ENCODE results near the gene ARHGAP18. TPM values are rescaled to one million over a fixed set of nuclear protein-coding genes. Genes with fewer than 3 reads are reported as not detected.

Gene ARHGAP18
- total and polyA plus RNA-seq, 2 of the 13 experiments (the other 11 are each of a cell fraction or from before 2014, with no cell fraction given): 58.2 to 115 TPM

DNA sequence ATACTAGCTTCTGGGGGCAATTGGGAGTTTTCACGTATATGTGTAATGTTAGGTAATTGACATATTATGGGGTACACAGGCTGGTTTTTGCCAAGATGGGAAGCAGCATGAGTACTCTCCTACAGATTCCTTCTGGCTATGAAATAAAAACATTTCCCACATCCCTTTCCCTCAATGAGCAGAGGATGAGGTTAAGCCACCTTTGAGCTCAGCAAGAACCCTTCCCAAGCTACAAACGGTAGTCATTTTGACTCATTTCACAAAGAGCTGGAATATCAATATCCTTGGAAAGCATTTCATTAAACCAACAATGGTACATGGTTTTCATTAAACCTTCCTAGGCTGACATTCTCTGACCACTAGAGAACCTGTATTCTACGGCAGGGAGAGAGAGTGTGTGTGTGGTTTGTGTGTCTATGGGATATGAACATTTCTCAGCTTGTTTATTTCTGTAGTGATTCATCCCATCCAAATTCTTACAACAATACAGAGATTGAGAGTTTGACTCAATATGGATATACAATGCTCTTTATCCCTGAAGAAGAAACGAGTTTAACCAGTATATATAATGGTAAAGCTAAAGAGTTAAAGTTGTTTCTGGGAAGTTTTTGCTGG is 119.5 kb downstream of the ARHGAP18 start:
- Histone ChIP-seq H2AFZ (ENCODE audit: low read length) (no peak overlapping the region), H3K9me3 (ENCODE audit: low read length) (no peaks in the 10 kb centered on the region), H3K4me1 (ENCODE audit: insufficient read depth, low read length) (peaks cover 27% of the 10 kb centered on the region), H3K27me3 (ENCODE audit: control insufficient read depth in 1 of 2, insufficient read depth in 2 of 2, low read length in 2 of 2) (no peaks in the 10 kb centered on the region), H3K4me2 (ENCODE audit: low read depth, low read length) (no peak overlapping the region), H3K36me3 (replicated peaks in 1 of 2; ENCODE audit: control insufficient read depth in 1 of 2, insufficient read depth in 2 of 2, low read length in 2 of 2) (peaks cover 11 to 67% of the 10 kb centered on the region in 2 experiments), H4K20me1 (ENCODE audit: insufficient read depth, low read length) (no peaks in the 10 kb centered on the region), H3K79me2 (ENCODE audit: insufficient read depth, low read length) (no peaks in the 10 kb centered on the region), H3K27ac (ENCODE audit: extremely low read length, insufficient read depth, low read length) (no peak overlapping the region), H3K4me3 (replicated peaks in 1 of 3; ENCODE audit: insufficient read depth in 1 of 3, low read depth in 2 of 3, low read length in 3 of 3) (no peak overlapping the region), H3K9ac (ENCODE audit: insufficient read depth, low read depth, low read length) (no peak overlapping the region)
- DNase-seq (ENCODE audit: low spot score) (no peak), FAIRE-seq (no peak), ATAC-seq (no peak)
- 96% methylated on average over 4 of the region's 4 CpGs for WGBS (ENCODE audit: low lambda C conversion rate)
- intact Hi-C loops (cut with micrococcal nuclease; ENCODE audit: unreplicated experiment): loop anchor here (10.0 kb wide), 1 partner anchor 344 kb away; no protein-coding TSS in a partner anchor
- ChIA-PET POLR2A (no interaction called here), CTCF (ENCODE audit: low intra/inter-chr PET ratio, low total read pairs) (no interaction called here)
- TF ChIP-seq RAD51 (IDR thresholded peaks at IDR 0.05; ENCODE audit: borderline replicate concordance) (no peak), NBN (conservative IDR thresholded peaks at IDR 0.05) (no peak), RBM22 (optimal IDR thresholded peaks at IDR 0.05; ENCODE audit: low read length) (peak; percentile 65), REPIN1 (CRISPR knock-in tag; IDR thresholded peaks at IDR 0.05; ENCODE audit: borderline replicate concordance, low read depth) (no peak), KMT2B (CRISPR knock-in tag; IDR thresholded peaks at IDR 0.05) (no peak)
- TF ChIP-seq, protein P1, sequence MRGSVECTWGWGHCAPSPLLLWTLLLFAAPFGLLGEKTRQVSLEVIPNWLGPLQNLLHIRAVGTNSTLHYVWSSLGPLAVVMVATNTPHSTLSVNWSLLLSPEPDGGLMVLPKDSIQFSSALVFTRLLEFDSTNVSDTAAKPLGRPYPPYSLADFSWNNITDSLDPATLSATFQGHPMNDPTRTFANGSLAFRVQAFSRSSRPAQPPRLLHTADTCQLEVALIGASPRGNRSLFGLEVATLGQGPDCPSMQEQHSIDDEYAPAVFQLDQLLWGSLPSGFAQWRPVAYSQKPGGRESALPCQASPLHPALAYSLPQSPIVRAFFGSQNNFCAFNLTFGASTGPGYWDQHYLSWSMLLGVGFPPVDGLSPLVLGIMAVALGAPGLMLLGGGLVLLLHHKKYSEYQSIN (CRISPR knock-in tag; IDR thresholded peaks at IDR 0.05; ENCODE audit: borderline replicate concordance): no peak
- no TSS peak for BruUV-seq (replicated peaks)
- in situ Hi-C loops (cut with HindIII; ENCODE audit: extremely low pct_ligation_motif_present, low pct_unique_long_range_greater_than_20kb): no loop called here

DNA sequence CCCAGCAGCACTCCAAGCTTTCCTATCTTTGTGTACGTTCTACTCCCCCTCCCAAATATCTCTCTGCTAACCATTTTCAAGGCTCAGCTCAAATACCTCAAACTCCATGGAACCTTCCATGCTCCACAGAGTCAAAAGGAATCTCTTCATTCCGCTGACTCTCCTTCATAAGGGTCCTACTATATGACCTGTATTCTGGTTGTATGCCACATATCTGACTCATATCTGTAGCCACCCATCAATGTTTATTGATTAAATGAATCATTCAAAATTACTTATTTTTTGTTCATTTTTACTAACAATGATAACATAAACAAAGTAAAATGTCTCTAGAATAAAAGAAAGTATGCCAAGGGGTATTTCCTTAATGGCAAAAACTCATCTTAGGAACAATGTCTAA is 123.2 kb downstream of the ARHGAP18 start:
- ATAC-seq (no peak), FAIRE-seq (no peak), DNase-seq (ENCODE audit: low spot score) (no peak)
- intact Hi-C loops (cut with micrococcal nuclease; ENCODE audit: unreplicated experiment) (no loop called here), in situ Hi-C loops (cut with HindIII; ENCODE audit: extremely low pct_ligation_motif_present, low pct_unique_long_range_greater_than_20kb) (no loop called here)
- WGBS (ENCODE audit: low lambda C conversion rate): 94% methylated on average over 2 of the region's 2 CpGs
- Histone ChIP-seq H2AFZ (ENCODE audit: low read length) (no peak overlapping the region), H4K20me1 (ENCODE audit: insufficient read depth, low read length) (no peaks in the 10 kb centered on the region), H3K27ac (ENCODE audit: extremely low read length, insufficient read depth, low read length) (no peak overlapping the region), H3K4me2 (ENCODE audit: low read depth, low read length) (no peak overlapping the region), H3K4me1 (ENCODE audit: insufficient read depth, low read length) (no peaks in the 10 kb centered on the region), H3K4me3 (replicated peaks in 1 of 3; ENCODE audit: insufficient read depth in 1 of 3, low read depth in 2 of 3, low read length in 3 of 3) (no peak overlapping the region), H3K9me3 (ENCODE audit: low read length) (no peaks in the 10 kb centered on the region), H3K36me3 (replicated peaks in 1 of 2; ENCODE audit: control insufficient read depth in 1 of 2, insufficient read depth in 2 of 2, low read length in 2 of 2) (peaks cover 17 to 65% of the 10 kb centered on the region in 2 experiments), H3K27me3 (ENCODE audit: control insufficient read depth in 1 of 2, insufficient read depth in 2 of 2, low read length in 2 of 2) (no peaks in the 10 kb centered on the region), H3K9ac (ENCODE audit: insufficient read depth, low read depth, low read length) (no peak overlapping the region), H3K79me2 (ENCODE audit: insufficient read depth, low read length) (no peaks in the 10 kb centered on the region)
- CTCF ChIA-PET (ENCODE audit: low intra/inter-chr PET ratio, low total read pairs): no interaction called here
- TF ChIP-seq SETDB1 (CRISPR knock-in tag; IDR thresholded peaks at IDR 0.05; ENCODE audit: borderline replicate concordance) (no peak), RBM22 (optimal IDR thresholded peaks at IDR 0.05; ENCODE audit: low read length) (peak; percentile 42), RBAK (CRISPR knock-in tag; IDR thresholded peaks at IDR 0.05) (no peak)
- POLR2A ChIA-PET: no interaction called here
- no TSS peak for BruUV-seq (replicated peaks)
